SU-DHL-6 (cell line): Measurements from ENCODE around the gene ACACA.

Experiments
- CTCF ChIP-seq: fragments of 200-600 bp; sonication (generic); IDR thresholded peaks from one replicate; pipeline ENCODE4 v1.5.1; 2017; ENCODE audit warnings: antibody characterized with exemption, mild to moderate bottlenecking, low read length, moderate library complexity; ENCODE audit not compliant: insufficient read depth, poor library complexity, severe bottlenecking
- EZH2phosphoT487 ChIP-seq: fragments of 200-600 bp; sonication (generic), shearing (Covaris generic); conservative IDR thresholded peaks from 2 replicates; pipeline ENCODE4 v1.6.1; 2018; ENCODE audit warnings: mild to moderate bottlenecking, antibody characterized with exemption, low read length, moderate library complexity, mixed read lengths

GRCh38 chr17:37358830-37359681 lies 47.6 kb downstream of the ACACA start:
- TF ChIP-seq EZH2phosphoT487 = no peak
- no peak for TF ChIP-seq CTCF
